DMS 273 treated with DMSO at 0.1 percent for 48 hours (cell line): Measurements from ENCODE around the gene ABHD8.
A peak's percentile ranks its signal among the peaks of the same experiment; 100 is the strongest.

Experiments used
- DNase-seq: peaks from one replicate; lab custom pipeline; 2025; lab: John Stamatoyannopoulos, UW

Gene ABHD8

DNA sequence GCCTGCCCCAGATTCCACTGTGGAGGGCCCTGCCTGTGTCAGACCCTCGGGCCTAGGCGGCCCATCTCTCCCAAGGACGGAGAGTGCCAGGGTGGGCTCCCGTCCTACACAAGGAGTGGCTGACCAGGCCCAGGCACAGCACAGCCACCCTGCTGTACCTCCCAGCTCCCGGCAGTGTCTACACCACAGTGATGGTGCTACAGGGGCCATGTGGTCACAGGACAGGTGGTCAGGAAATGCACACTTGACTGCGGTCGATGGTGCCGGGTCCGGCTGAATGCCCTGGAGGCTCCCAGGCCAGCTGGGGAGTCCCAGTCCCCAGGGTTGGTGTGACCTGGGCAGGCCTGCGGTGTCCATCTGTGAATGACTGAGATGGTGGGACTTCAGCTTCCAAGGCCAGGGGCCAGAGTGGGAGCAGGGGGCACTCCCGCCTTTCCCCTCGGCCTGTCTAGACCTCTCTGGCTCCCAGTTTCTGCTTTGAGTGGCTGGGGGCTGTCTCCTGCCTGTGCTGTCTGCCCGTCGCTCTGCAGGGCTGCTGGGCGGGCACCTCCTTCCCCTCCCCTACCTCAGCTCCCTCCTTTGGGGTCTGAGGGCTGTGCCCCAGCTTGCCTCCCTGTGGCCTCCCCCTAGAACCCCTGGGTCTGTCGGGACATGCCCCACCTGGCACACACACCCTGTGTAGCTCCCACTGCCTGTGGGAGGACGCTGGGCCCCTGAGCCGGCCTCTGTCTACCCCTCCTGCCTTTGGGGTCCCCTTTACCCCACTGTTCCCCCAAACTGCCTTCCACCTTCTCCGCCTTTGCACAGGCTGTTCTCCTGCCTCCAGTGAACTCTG, 18.6 kb upstream of the ABHD8 start:
- DNase-seq, result no peak

- no peak for DNase-seq
These were observed 17.2 kb upstream of the ABHD8 start for GRCh38 chr19:17320435-17320834.

DNA sequence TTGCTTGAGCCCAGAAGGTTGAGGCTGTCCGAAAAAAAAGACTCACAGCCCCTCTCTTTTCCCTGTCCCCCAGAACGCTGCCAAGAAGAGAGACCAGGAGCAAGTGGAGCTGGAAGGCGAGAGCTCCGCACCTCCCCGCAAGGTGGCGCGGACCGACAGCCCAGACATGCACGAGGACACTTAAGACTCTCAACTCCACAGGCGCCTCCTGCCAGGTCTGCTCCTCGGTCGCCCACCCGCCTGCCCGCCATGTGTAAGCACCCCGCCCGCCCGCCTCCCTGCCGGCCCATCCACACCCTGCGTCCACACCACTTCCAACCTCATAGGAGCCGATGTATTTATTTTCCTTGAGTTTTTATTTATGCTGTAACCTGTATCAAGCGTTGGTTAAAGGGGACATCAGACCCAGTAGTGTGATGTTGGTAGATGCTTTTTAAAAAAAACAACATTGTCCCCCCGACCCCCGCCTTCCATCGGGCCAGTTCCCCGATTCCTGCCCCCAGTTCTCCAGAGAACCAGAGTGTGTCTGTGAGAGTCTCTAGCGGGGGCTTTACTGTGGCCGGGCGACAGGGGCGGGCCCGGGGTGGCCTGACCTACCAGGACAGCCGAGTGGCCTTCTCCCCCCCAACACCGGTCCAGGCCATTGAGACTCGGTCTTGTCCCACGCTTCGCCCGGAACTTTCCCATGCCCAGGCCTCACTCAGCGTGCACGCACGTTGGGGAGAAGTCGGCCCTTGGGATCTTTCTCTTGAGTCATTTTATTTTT, 16.4 kb upstream of the ABHD8 start:
- no peak for DNase-seq

DNA sequence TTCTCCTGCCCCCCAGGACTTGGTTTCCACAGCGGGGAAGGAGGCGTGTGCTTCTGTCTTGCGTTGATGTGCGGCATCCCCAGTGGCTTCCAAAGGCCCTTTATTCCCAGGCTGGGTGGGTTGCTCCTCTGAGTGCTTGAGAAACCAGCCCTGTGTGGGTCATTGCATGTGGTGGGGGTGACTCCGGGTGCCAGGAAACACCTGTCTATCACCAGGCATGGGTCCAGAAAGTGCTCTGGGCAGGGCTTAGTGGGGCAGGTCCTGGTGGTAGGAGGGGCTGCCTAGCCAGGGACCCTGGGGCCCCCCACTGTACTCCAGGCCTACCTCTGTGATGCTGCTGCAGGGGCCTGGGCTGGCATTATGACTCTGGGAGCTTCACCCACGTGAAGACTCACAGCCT, 15.7 kb upstream of the ABHD8 start:
- no peak for DNase-seq

DNA sequence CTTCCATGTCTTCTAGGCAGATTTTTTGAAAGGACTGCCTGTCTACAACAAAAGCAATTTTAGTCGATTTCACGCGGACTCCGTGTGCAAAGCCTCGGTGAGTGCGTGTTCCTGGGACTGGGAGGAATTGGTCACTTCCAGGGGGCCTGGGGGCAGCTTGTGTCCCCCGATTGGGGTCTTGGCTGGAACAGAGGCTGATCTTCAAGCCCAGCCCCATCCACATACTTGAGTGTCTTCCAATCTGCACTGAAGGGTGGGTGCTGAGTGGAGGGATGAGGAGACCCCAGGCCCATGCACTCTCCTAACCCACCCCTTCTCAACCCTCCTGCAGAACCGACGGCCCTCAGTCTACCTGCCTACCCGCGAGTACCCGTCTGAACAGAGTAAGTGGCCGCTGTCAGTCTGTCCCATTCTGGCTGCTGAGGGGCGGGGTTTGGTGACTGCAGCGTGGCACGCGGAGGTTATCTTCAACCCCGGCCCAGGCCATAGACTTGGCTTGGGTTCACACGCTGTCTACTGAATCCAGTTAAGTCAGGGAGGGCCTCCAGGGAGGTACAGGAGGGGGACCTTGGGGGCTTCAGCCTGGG, 10.9 kb upstream of the ABHD8 start:
- no peak for DNase-seq

DNA sequence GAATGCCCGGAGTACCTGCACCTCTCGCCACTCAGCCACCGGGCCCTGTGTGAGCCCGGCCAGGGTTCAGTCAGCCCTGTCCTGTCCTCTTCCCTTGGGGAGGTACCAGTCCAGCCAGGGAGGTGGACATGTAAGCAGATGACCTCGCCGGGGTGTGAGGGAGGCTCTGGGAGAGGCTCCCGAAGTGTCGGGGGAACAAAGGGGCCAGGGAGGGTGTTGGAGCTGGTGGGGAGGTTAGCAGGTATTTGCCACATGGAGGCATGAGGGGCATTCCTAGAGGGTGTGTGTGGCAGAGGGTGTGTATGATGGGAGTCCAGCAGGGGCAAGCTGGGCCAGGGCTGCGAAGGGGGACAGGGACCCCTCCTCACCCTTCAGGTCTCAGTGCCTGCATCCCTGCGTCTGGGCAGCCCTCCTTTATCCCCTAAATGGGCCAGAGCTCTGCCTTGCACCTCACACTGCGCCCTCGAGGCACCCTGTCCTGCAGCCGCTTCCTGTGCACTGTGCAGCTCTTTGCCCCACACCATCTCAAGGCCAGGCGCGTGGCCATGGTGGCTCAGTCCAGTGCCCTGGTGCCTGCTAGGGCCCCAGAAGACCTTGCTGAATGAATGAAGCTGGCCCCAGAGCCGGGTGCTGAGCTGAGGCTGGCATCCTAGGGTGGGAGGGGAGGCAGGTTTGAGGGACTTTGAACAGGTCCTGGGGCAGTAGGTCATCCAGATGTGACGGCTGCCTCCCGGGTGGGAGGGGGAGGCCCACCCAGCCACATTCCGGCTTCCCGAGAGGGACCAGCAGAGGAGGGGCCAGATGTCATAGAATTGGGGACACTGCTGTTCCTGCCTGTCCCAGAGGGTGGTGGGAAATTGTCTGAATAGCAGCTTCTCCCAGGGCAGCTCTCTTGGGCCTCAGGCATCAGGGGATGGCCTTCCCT, 9.2 kb upstream of the ABHD8 start:
- DNase-seq, result no peak

DNA sequence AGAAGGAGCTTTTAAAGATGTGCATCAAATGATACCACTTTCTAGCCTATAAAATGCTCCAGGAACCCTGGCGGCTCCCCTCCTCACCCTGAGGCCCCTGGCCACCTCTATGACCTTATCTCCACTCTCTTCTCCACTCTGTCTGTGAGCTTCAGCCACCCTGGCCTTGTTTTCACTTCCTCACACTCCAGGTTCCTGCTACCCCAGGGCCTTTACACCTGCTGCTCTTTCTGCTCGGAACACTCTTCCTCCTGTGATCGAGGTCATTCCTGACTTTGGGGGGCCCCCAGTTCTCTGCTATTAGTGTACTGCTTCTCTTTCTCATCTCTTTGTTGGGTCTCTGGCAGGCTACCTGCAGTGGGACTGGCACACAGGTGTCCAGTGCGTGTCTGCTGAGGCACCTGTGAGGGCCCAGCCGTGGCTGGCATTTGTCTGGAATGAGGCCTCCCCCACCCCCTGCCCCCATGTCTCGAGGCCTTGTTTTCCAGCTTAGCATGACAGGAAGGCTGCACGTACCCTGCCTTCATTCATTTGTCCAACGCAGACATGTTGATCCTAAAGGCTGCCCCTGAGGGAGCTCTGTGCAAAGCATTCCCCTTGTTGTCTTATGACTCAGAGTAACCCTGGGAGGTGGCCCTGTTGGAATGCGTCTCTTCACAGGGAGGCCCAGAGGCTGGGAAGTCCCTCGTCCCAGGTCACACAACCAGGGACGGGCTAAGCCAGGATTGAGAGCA, 8.4 kb upstream of the ABHD8 start:
- DNase-seq, result no peak

- no peak for DNase-seq
These were observed 6.8 kb upstream of the ABHD8 start for GRCh38 chr19:17309965-17310461.

GRCh38 chr19:17309198-17309964, 6.2 kb upstream of the ABHD8 start, which contains the start of gene DDA1:
DDA1 (plus strand) TSS chr19:17309563; CDS start chr19:17309655, 92 bp downstream.
- DNase-seq, result peak; percentile 99

DNA sequence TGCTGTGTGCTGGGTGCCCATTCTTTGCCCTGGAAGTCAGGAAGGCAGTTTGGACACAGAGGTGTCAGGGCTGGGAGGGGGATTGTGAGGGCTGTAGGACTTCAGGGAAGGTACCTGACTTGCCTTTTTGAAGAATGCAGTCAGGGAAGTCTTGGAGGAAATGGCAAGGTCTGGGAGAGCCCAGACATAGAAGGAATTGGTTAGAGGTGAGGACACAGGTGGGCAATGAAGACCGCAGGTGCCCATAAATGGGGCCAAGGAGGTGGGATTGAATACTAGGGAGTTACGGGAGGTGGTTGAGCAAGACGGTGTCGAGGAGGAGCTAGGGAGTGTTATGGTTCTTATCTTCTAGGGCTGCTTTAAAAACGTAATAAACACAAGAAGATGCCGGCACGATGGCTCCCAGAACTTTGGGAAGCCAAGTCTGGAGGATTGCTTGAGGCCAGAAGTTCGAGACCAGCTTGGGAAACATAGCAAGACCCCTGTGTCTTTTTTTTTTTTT, 4.7 kb upstream of the ABHD8 start:
- no peak for DNase-seq

GRCh38 chr19:17306285-17306714, 3.1 kb upstream of the ABHD8 start:
- DNase-seq, result no peak

- DNase-seq, result peak; percentile 99
These were observed 2.5 kb upstream of the ABHD8 start, which contains the start of gene MRPL34 for GRCh38 chr19:17305517-17306284. MRPL34 (plus strand) TSS chr19:17305872; CDS start chr19:17305893, 21 bp downstream.

DNA sequence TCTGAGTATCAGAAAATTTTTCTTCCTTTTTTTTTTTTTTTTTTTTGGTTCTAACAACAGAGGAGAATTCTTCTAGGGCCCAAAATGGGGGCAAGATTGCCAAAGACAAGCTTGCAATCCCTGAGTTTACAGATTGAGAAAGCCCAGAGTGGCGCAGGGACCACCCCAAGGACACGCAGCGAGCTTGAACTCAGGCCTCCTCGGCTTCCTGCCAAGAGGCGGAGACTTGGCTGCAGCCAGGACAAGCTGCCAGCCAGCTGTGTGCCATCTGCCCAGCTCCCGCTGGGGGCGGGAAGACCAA, 1.9 kb upstream of the ABHD8 start:
- no peak for DNase-seq

DNA sequence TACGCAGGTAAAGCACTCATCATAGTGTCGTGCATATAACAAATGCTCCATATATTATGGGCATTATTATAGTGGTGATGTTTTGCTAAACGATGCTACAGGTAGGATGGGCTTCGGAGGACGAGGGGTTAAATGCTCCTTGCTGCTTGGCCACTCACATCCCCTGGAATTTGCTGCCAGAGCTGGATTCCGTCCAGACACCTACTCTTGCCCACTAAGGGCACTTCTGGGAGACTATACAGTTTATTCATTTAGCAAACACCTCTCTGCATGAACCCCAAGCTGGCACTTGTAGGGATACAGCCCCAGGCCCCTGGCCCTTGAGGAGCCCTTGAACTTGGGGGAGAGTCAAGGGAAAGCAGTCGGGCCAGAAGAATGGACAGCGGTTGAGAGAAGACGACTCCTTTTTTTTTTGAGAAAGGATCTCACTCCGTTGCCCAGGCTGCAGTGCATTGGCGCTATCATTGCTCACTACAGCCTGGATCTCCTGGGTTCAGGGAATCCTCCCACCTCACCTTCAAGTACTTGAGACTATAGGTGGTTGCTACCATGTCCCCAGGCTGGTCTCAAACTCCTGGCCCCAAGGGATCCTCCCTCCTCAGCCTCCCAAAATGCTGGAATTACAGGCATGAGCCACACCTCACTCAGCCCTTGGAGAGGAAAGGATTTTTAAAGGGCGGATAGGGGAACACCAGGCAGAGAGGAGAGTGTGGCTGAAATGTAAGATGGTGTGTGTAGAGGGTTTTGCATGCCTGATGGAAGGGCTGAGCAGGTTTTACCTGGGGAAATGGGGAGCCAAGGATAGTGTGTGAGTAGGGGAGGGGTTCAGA, 1.4 kb upstream of the ABHD8 start:
- no peak for DNase-seq

DNA sequence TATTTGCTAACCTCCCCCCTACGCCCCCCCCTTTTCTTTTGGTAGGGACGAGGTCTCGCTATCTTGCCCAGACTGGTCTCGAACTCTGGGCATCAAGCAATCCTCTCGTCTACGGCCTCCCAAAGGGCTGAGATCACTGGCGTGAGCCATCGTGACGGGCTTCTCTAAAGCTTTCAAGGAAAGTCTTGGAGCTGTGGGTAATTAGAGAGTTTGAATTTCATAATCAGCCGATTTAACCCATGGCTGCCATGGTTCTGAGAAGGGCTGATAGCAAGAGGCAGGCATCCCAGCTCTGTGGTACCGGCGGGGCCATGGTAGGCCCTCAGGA, 679 bp upstream of the ABHD8 start:
- no peak for DNase-seq

DNA sequence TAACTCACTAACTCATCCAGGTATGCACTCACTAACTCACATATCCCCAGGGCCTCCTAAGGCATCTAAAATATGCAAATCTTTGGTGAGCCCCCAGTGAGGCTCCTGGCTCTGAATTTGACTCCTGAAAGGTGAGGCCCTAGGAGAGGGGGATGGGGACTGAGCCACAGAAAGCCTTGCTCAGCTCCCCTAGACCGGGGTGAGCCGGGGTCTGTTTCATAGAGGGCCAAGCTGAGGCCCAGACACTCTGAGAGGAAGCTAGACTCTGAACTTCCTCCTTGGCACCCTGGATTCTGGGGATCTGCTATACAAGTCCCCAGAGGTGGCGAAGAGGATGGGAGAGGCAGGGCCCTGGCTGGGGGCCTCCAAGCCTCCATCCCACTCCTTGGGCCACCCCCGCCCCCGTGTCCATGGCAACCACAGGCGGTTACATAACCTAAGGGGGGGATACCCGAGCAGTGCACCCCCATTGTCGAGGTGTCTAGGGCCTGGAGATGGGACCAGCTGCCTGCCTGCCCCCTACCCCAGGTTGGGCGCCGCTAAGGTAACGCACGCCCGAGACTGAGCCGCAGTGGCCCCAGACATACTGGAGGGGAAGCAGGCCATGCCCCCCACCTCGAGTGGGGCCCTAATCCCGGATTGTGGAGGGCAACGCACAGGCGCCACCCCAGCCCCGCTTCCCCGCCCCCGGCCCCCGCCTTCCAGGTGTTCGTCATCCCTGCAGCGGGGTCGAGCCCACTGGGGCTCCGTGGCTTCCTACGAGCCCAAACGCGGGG, 646 bp downstream of the ABHD8 start:
- no peak for DNase-seq

- DNase-seq, result no peak
These were observed 2.1 kb downstream of the ABHD8 start for GRCh38 chr19:17300992-17301619.
